ENCODE measurements around the gene CFAP73.
A peak's percentile ranks its signal among the peaks of the same experiment; 100 is the strongest.
"Not testable (repeated sequence)": the region's sequence is repeated elsewhere in the genome, so short reads cannot be mapped to it uniquely, and the experiment has no call there.

The CFAP73 gene

DNA sequence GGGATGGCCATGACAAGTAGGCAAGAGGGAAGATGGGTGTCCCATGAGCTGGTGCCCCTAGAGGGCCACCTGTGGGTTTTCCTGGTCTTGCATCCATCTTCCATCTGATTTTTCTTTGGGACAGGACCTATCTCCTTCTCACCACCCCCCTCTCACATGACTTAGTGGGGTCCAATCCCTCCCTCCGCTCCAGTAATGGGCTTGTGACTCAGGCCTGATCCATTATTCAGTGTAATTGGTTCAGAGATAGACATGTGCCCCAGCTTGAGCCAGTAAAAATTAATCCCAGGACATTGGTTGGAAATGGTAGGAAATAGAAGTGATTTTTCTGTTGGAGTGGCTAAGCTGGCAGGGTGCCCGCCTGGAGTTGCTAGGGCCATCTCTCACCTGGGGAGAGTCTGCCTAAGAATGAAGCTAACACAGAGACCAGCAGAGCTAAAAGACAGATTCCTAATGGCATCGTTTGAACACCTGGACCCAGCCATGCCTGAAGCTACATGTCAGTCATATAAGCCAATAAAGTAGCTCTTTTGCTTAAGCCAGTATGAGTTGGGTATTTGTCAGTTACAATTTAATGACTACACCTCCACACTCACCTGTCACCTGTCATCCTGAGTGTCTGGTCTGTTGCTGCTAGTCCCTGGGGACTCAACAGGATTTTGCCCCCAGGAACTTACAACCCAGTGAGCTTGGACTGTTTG, 28.7 kb upstream of the CFAP73 start:
- DNase-seq: no peak

DNA sequence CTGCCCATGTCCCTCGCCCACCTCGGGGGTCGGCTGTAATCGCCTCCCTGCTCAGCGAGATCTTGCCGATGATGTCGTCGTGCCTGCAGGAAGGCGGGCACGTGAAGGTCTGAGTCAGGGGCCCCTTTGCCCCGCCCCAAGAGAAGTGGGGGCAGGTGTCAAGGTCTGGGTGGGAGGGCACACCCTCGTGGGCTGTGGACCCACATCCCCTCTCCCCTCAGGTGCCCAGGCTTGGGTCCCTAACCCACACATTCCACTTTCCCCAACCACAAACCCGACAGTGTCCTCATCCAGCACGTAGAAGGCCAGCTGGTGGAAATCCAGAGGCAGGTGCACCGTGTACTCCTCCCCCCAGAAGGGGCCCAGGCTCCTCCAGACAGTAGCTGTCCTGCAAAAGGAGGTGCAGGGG, 21.7 kb upstream of the CFAP73 start:
- no peak for DNase-seq

DNA sequence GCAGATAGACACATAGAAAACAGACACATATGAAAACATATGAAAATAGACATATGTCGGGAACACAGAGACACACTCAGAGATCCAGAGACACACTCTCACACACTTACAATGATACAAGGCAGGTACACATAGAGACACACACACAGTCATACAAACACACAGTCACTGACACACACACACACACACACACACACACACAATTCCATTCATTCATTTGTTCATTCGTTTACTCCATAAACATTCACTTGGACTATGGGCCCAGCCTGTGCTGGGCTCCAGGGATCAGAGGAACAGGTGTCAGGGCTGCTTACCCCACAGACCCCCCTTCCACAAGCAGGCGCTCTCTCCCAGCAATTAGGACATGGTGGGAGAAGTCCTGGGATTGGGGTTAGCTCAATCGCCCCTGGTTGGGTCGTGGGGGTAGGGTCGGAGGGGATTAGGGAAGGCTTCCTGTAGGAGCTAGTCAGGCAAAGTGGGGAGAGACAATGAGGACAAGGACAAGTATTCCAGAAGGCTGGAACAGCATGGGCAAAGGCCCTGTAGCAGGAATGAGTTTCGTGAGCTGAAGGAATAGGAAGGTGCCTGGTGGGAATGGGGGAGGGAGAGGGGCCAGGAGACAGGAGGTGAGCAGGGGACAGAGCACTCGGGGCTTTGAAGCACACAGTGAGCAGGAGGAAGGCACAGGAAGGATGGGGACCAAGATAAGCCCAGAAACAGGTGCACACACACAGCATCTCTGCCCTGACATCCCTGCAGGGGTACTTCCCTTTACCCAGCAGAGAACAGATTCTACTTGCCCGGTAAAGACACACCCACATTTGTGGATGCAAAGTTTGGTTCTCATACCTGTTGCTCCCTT, 20.5 kb upstream of the CFAP73 start:
- DNase-seq: no peak

DNA sequence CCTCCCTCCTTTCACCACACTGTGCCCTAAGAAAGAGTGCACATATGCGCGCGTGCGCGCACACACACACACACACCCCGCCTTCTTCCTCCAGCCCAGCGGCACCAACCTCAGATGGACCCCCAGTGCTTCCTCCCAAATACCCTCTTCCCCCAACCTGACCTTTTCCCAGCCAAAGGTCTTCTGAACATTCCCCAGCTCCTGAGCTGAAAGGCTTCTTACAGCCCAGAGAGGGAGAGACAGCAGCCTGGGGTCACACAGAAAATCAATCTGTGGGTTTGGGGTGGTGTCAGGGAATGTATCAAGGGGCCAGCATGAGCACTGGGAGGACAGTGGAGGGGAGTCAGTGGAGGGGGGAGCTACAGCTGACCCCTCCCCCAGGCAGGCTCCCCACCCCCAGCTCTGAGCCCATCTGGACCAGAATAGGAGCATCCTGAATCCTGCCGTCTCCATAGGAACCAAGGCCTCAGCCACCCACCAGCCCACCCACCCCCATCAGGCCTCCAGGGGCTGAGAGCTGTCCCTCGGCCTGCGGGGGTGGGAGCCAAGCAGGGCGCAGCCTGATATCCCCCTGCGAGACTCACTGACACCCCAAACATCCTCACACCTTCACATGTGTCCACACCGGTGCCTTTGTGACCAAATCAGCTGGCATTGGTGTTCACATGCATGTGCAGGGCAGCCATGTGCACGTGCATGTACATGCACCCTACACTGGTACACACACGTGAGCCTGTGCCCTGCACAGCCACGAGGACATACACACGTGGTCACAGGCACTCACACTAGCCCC, 19.7 kb upstream of the CFAP73 start:
- DNase-seq: no peak

DNA sequence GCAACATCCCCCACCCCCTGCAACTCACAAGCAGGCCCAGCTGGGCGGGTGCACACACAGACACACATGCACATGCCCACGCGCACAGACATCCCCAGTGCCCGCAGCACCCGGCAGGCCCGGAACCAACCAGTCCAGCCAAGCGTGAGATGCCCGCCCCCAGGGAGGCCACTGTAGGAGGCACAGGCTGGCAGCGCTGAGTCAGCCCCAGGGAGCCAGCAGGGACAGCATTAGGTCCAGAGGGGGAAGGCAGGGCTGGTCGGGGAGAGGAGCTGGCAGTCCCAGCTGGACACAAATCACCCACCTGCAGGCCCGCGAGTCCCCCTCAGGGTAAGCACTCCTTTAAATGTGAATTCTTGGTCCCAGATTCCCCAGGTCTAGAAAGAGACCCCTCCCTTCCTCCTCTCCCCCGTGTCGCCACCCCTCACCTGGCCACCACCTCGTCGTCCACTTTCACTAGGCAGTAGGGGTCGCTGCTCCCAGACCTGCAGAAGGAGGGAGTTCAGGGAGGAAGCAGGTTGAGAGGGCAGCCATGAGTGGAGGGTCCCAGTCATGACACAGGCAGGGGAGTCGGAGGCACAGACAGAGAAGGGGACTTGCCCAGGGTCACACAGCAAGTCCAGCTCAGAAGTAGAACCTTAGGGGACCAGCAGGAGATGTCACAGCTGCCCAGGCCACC, 18.9 kb upstream of the CFAP73 start:
- no peak for DNase-seq

DNA sequence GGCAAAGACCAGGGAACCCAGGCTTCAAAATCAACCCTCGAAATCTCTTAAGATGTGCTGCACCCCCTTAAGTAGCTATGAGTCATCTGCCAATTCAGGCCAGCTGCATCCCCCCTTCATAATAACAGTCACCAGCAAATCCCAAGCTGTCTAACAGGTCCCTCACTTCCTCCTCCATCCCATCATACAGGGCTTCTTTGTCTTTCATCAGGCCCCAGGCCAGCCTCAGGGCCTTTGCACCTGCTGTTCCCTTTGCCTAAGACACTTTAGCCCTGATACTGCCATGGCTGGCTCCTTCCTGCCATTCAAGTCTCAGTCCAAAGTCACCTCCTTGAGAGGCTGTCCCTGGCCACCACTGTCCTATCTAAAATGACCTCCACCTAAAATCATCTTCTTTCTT, 18.0 kb upstream of the CFAP73 start:
- DNase-seq: no peak

DNA sequence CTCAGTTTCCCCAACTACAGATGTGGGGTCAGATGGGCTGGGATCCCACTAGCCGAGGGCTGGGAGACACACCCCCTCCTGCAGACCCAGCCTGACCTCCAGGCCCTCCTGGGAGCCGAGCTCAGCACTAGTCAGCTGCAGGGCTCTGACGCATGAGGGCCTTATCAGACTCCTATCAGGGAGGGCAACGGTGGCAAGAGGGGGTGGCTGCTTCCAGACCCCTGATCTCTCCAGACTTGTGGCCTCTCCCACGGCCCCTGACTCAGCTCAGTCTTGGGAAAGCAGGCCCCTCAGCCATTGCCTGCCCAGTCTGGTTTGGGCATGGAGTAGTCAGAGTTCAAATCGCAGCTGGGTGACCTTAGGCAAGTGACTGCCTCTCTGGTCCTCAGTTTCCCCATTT, 16.5 kb upstream of the CFAP73 start:
- DNase-seq: no peak

DNA sequence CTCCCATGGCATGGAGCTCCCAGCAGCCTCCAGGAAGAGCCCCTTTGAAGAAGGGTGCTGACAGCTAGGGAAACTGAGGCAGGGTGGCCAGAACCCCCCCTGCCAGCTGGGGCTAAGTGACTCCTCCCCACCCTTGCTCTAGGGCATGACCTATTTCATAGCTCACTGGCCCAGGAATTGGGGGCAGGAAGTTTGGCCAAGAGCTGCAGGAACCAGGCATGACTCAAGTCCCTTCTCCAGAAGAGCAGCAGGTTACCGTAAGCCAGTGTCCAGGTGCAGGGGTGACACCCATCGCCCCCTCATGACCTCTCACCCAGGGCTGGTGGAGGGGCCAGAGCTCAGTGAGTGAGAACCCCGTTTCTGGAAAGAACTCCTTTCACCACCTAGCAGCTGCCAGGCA, 15.9 kb upstream of the CFAP73 start:
- no peak for DNase-seq

DNA sequence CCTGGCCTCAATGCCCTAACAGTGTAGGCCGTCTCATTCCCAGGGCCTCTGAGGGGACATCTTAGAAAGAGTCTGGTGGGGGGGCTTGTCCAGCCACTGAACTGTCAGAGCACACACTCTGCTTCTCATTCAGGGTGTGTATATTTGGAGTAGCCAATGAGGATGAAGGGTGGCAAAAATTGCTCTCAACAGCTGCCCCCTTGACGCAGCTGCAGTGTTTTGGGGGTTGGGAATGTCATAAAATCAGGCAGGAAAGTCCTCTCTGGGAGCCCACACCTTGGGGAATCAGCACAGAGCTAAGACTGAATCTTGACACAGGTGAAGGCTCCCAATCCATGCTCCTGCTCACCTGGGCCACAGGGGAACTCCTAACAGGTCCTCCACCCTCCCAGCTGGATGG, 15.5 kb upstream of the CFAP73 start:
- DNase-seq: no peak

DNA sequence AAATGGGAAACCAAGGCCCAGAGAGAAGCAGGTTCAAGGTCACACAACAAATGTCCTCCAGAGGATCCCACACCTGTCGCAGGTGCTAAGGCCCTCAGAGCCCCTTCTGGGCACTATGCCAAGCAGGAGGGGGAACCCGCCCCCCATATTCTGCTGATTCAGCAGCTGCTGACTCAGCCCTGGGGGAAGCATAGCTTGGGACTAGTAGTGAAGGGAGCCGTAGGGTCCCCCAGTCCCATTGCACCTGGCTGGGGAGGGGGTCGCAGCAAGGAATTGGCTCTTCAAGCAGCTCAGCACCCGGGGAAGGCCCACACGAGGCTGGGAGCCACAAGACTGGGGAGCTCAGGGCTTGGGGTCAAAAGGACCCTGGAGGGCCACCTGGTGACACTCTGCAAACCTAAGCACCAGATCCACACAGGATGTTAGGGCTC, 15.0 kb upstream of the CFAP73 start:
- no peak for DNase-seq

DNA sequence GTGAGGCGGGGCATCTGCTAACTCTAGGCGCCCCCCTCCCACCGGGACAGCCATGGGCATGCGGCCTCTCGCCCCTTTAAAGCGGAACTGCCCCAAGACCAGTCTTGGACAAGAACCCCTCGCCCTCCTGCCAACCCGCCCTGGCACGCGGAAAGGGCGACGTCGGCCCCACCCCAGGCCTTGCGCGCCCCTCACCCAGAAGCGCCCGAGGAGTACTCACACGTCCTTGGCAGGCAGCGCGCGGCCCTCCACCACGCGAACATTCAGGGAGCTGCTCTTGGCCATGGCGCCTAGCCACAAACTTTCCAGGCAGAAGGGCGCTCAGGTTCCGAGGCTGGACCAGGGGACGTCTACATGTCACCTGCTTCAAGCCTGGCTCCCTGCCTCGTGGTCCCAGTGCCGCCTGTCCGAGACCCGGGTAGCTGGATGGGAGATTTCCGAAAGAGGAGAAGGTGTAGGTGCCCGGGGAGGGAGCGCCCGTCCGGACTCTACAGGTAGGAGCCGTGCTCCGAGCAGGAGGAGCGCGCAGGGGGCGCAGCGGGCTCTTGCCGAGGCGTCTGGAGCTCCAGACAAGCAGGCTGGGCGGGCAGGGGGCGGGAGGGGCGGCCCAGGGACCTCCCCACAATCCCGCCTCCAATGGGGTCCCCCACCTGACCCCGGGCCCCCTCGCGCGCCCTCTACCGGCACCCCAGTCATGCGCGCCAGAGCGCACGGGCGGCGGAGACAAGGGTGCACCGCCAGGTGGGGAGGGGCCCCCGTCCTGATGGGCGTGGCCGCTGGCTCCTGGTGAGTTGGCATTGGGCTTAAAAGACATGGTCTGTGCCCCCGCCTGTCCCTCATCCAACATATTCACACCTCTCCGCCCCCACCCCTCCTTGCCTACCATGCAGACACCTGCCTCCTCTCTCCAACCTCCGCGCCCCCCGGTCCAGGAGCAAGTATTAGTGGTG, 14.1 kb upstream of the CFAP73 start, which contains the start of gene RASAL1:
Gene RASAL1, minus strand, starts transcription at position 584 of the 950 bp plus-strand sequence. Its CDS starts 299 bp downstream, at position 285.
- peak; percentile 74 to 81 for DNase-seq

DNA sequence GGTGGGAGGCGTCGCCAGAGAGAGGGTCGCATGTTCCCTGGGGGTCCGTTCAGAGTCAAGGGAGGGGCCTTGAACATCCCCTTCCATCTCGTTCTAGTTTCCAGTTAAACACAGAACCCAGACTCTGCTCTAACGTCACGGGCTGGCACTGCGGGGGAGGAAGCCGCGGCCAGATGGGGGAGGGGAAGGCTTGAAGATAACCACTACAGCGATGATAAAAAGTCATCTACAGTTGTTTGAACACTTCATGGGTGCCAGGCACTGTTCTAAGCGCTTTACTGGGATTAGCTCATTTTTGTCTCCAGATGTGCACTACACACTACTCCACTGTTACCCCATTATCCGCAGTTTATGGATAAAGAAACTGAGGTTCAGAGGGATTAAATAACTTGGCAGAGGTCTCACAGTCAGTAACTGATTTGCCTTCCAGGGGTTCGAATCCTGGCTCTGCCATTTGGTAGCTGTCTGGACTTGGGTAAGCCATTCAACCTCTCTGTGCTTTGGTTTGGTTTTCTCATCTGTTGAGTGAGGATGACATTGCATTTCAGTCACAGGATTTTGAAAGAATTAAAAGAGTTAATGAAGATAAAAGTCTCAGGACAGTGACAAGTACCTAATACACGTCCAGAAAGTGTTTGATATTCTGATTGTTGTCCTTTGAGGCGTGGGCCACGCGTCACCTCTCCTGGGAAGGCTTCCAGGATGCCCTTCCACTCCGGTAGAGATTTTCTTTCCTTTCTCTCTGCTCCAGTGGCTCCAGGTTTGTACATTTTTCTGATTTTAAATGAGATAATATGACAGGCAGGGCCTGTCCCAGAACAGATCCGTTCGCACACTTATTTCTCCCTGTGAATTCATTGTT, 13.2 kb upstream of the CFAP73 start:
- DNase-seq: peak; percentile 63 to 67

DNA sequence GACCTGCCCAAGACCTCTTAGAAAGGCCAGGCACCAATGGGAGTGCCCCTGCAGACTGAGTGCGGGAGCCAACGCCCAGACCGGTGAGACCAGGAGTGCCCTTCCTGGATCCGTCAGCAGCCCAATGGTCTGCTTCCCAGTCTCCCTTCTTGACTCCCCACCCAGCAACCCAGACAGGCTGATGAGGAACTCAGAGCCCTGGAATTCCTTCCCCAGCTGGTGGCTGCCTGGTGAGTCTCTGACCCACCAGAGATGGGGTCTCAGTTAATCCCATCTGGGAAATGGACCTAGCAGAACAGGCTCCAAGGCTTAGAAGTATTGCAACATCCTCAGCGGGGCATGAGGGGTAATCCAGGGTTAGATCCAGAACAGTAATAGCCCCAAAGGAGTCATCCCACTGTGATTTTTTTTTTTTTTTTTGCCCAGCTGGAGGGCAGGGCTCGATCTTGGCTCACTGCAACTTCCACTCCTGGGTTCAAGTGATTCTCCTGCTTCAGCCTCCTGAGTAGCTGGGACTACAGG, 12.5 kb upstream of the CFAP73 start:
- DNase-seq: no peak

DNA sequence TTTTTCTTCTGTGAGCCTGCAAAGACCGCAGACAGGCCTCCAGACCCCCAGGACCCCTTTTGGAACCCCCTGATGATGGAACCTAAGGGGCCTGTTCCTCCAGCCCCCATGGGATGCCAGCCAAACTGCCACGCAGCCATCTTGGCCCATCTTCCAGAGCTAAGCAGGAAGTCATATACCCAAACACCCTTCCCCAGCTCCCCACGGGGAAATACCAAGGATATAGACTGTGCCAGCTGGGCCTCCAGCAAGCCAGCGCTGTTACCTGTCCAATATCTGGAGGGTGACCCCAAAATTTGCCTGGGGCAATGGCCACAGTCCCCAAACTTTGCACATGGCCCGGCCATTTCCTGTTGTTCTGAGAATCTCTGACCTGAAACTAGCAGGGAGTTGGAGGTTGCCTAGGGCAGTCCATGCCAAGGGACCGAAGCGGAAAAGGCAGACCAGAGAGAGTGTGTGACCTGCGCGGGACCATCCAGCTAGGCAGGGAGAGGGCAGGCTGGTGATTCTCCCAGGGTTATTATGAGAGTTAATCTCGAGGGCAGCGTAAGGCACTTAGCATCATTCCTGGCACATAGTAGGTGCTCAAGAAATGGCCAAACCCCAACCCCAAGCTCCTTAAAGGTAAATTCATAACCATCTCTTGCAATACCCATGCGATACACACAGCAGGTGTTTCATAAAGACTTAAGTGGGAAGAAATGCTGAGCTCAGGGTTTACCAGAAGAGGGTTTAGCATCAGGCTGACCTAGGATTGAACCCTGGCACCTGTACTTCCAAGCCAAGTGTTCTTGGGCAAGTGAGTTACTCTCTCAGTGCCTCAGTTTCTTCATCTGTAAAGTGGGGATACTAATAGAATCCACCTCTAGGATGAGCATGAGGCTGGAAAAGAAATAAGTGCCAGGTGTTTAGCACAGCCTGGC, 11.4 kb upstream of the CFAP73 start:
- no peak for DNase-seq

DNA sequence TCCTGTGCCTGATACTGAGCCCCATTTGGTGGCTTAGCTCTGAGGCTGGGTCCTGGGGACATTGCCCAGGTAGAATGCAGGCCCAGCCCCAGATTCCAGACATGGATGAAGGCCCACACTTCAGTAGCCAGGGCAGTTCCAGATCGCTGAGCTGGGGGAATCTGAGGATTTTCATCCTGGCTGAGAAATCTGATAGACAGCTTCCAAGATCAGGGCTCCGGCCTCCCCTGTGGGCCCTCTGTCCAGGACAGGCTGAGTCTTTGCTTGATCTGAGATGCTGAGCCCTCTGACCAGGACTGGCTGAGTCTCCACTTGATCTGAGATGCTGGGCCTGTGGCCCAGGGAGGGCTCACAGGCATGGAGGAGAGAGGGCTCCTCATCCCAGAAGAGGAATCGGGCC, 10.7 kb upstream of the CFAP73 start:
- DNase-seq: no peak

DNA sequence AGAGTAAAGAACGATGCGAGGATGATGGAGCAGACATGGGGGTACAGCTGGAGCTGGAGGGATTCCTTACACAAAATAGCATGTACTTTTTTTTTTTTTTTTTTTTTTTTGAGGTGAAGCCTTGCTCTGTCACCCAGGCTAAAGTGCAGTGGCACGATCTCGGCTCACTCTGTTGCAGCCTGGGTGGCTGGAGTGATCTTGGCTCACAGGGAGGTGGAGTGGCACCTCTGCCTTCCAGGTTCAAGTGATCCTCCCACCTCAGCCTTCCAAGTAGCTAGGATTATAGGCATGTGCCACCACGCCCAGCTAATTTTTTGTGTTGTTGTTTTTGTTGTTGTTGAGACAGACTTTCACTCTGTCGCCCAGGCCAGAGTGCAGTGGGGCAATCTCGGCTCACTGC, 8.8 kb upstream of the CFAP73 start:
- no peak for DNase-seq

DNA sequence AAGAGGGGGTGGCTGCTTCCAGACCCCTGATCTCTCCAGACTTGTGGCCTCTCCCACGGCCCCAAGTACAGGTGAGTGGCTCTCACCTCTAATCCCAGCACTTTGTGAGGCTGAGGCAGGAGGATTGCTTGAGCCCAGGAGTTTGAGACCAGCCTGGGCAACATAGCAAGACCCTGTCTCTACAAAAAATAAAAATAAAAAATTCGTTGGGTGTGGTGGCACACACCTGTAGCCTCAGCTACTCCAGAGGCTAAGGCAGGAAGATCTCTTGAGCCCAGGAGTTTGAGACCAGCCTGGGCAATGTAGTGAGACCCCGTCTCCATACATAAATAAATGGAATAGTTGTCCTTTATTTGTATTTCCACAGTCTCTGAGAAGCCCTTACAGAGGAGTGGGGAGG, 7.8 kb upstream of the CFAP73 start:
- not testable (repeated sequence) for DNase-seq

DNA sequence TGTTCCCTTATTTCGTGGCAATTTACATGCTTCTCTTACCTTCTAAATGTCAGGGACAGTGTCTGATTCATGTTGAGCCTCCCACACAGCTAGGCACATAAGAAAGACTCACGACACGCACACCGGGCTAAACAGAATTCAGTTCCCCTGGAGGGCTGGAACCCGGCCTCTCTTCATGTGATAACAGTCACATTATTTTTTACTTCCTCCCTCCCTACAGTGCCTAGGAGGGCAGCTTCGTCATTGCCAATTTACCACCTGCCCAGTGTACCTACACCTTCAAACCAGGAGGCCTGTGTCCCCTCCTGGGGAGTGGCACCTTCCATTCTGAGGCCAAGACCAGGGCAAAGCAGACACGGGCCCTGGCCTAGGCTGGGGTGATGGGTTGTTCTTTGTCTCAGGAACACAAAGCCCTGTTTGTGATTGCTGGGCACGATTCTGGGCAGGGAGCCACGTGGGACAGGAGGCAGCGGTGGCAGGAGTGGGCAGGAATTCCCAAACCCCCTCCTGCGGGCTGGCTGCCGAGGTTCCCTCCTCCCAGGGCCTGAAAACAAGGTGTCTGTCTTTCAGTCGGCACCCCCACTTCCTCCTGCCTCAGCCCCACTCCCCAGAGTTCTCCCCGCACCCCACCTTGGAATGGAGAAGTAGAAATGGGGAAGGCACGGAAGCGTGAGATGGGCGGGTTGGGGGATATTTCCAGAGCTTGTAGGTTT, 7.2 kb upstream of the CFAP73 start:
- DNase-seq: no peak
